22Rv1 (cell line): ENCODE results near the gene SBF2.

Experiments used
- H3K27ac ChIP-seq: fragments of 450-650 bp; 2 replicates; pipeline ENCODE4 v1.5.1; 2017
- ZFX ChIP-seq: fragments of 450-650 bp; IDR thresholded peaks from 2 replicates; pipeline ENCODE4 v1.6.1; 2017; ENCODE audit warnings: antibody characterized with exemption, borderline replicate concordance
- TF ChIP-seq, protein P1 (sequence below): fragments of 450-650 bp; IDR thresholded peaks from 2 replicates; pipeline ENCODE4 v1.5.1; 2017; ENCODE audit warnings: mild to moderate bottlenecking

Gene SBF2

DNA sequence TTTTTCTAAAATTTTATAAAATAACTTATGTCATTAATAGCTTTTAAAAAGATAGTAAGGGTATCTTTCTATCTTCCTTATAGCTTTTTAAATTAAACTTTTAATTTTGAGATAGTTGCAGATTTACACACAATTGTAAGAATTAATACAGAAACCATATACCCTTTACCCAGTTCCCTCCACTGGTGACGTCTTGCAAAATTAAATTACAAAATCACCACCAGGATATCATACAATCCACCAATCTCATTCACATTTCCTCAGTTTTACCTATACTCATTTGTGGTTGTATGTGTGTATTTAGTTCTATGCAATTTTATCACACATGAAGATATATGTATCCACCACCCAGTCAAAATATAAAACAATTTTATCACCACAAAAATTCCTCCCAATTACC lies 10.0 kb downstream of the SBF2 start:
- no peak overlapping the region for H3K27ac ChIP-seq
- no peak for TF ChIP-seq ZFX

GRCh38 chr11:10282117-10282516 lies 11.9 kb downstream of the SBF2 start:
- TF ChIP-seq, protein P1, sequence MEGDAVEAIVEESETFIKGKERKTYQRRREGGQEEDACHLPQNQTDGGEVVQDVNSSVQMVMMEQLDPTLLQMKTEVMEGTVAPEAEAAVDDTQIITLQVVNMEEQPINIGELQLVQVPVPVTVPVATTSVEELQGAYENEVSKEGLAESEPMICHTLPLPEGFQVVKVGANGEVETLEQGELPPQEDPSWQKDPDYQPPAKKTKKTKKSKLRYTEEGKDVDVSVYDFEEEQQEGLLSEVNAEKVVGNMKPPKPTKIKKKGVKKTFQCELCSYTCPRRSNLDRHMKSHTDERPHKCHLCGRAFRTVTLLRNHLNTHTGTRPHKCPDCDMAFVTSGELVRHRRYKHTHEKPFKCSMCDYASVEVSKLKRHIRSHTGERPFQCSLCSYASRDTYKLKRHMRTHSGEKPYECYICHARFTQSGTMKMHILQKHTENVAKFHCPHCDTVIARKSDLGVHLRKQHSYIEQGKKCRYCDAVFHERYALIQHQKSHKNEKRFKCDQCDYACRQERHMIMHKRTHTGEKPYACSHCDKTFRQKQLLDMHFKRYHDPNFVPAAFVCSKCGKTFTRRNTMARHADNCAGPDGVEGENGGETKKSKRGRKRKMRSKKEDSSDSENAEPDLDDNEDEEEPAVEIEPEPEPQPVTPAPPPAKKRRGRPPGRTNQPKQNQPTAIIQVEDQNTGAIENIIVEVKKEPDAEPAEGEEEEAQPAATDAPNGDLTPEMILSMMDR = no peak
- no peak for TF ChIP-seq ZFX

GRCh38 chr11:10275714-10276113 lies 18.3 kb downstream of the SBF2 start:
- TF ChIP-seq, protein P1 = no peak
- no peak for TF ChIP-seq ZFX
- no peak overlapping the region for H3K27ac ChIP-seq

More at GRCh38 chr11:10282117-10282516, 11.9 kb downstream of the SBF2 start:
- no peak overlapping the region for H3K27ac ChIP-seq

- no peak for TF ChIP-seq ZFX
- TF ChIP-seq, protein P1 = no peak
- no peak overlapping the region for H3K27ac ChIP-seq
Observed at GRCh38 chr11:10274726-10275125, 19.3 kb downstream of the SBF2 start.

- TF ChIP-seq, protein P1 = no peak
- no peak for TF ChIP-seq ZFX
- no peak overlapping the region for H3K27ac ChIP-seq
Observed at GRCh38 chr11:10273738-10274137, 20.3 kb downstream of the SBF2 start.

DNA sequence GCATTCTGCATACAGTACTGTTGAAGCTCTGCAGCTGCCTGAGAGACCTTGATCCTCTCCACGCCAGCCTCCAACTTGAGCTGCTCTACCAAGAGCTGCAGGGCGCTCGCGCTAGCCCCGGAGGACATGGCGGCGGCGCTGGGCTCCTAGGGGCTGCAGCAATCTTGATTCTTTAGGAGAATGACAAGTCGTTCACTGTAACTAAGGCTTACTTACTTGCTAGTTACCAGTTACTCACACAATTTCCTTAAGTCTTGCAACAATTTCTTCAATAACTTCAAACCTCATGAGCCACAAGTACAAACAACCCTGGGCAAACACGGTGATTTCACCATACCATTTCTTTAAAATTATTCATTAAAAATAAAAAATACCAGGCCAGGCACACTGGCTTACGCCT lies 21.9 kb downstream of the SBF2 start:
- no peak for TF ChIP-seq ZFX
- TF ChIP-seq, protein P1 = no peak
- H3K27ac ChIP-seq = no peak overlapping the region

- TF ChIP-seq, protein P1 = no peak
- H3K27ac ChIP-seq = no peak overlapping the region
Observed at GRCh38 chr11:10268746-10269488, 25.1 kb downstream of the SBF2 start.

DNA sequence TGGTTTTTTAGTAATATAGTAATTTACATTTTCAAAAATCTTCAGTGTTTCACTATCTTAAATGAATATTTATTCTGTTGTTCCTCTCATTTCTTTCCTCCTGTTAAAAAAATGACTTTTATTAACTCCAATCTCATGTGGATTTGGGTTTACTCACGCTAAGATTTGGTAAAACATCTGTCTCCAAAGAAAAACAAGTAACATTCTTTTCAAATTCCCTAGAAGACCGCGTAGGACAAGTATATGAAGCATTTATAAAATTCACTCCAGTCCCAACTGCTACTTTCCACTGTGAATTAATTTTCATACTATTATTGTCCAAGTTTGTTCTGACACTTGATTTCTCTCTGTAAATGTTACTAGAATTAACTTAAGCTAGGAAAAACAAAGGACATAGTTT lies 26.2 kb downstream of the SBF2 start:
- H3K27ac ChIP-seq = no peak overlapping the region
- TF ChIP-seq, protein P1 = no peak
- no peak for TF ChIP-seq ZFX
